ENCODE data around the gene KLKB1.
A peak's percentile ranks its signal among the peaks of the same experiment; 100 is the strongest.

Gene KLKB1

DNA sequence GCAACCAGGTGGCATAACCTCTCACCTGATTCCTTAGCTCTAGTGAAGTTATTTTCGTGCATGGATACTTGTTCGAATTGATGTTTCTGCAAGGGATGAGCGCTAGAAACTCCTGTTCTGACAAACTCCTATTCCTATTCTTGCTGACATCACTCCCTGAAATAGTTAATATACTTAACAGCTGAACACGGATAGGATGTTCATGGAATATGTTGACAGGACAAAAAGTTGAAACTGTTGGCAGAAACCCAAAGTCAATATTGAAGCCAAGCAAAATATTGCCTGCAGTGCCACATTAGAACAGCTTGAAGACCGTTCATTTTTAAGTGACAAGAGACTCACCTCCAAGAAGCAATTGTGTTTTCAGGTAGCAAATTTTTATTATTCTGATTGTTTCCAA is at the start of gene KLKB1:
Gene KLKB1, plus strand, starts transcription at position 287 of the 400 bp plus-strand sequence. CDS start 689 bp downstream, outside the sequence.
- DNase-seq (ENCODE audit: low spot score): peak; percentile 24

DNA sequence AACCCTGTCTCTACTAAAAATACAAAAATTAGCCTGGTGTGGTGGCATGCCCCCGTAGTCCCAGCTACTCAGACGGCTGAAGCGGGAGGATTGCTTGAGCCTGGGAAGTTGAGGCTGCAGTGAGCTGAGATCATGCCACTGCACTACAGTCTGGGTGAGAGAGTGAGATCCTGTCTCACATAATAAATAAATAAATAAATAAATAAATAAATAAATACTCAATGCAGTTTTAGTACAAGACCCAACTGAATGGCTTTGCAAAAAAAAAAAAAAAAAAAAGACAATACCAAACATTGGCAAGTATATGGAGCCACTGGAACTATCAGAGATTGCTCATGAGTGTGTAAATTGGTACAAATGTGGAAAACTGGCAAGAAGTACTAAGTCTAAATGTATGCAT is 39.2 kb upstream of the KLKB1 start:
- DNase-seq (ENCODE audit: low spot score): no peak

DNA sequence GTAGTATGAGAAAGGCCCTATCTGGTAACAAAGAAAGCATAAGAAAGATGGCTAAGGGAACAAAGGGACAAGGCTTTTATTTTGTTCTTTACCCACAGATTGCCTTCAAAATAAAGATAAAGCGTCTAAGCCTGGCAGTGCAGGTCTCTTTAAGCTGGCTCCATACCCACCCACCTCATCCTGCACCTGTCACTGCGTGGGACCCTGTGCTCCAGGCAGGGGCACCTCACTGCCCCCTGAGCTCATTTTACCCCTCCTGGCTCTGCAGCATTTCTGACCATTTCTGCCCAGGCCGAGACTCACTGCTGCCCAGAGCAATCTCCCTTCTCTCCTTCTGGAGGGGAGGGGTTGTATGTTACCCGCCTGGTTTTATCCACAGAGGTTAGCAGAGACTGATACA is 37.7 kb upstream of the KLKB1 start:
- no peak for DNase-seq (ENCODE audit: low spot score)

DNA sequence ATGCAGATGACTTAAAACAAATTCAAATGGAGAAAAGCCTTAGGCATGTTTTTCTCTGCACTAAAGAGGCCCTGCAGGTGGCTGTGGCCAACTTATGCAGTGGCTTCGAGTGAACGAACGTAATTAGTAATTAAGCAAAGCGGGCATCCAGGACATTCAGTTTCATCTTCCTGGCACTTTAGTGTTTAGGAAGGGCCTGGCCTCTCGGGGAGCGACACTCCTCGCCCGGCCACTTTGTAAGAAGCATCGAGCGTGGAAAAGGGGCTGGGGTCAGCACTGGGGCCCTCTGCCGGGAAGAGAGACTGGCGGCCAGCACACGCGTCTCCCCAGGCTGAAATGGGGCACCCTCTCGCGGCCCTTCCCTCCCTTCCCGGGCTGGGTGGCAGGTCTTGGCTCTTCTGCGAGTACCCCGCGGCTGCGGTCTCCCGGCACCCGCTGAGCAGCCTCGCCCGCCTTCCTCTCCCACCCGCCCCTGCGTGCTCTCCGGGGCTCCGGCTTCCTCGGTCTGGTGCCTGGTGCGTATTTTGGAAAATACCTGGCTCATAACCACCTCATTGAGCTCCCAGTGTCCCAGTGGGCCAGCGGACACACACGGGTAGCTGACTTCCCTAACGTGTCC is 36.6 kb upstream of the KLKB1 start:
- peak; percentile 23 for DNase-seq (ENCODE audit: low spot score)

DNA sequence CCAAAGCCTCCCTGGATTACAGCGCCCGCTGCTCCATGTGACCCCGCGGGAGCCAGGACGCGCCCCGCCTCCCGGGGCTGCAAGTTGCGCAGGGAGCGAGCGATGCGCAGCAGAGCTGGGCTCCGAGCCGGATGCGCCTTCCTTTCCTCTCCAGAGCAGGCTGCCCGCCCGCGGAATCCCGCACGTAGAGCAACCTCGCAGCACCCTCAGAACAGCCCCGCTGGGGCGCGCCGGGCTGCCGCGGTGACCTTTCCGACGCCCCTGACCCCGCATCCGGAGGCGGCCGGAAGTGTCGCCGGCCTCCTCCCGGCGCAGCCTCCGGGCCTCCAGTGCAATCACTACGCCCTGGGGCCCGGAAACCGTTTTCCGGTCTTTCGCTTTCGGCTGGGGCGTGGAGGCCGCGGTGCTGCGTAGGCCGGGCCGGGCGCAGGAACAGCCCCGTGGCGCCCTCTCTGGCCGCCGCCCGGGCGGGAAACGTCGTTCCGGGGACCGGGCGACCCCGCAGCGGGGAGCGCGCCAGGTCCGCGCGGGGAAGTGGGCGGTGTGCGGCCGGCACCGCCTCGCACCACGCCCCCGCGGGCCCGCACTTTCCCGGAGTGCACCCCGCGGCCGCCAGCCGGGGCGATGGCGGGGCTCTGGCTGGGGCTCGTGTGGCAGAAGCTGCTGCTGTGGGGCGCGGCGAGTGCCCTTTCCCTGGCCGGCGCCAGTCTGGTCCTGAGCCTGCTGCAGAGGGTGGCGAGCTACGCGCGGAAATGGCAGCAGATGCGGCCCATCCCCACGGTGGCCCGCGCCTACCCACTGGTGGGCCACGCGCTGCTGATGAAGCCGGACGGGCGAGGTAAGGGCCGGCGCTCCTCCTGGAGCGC is 35.9 kb upstream of the KLKB1 start, which contains the start of gene CYP4V2:
Gene CYP4V2, plus strand, starts transcription at position 368 of the 866 bp plus-strand sequence. Its CDS starts 257 bp downstream, at position 625.
- peak; percentile 87 for DNase-seq (ENCODE audit: low spot score)

DNA sequence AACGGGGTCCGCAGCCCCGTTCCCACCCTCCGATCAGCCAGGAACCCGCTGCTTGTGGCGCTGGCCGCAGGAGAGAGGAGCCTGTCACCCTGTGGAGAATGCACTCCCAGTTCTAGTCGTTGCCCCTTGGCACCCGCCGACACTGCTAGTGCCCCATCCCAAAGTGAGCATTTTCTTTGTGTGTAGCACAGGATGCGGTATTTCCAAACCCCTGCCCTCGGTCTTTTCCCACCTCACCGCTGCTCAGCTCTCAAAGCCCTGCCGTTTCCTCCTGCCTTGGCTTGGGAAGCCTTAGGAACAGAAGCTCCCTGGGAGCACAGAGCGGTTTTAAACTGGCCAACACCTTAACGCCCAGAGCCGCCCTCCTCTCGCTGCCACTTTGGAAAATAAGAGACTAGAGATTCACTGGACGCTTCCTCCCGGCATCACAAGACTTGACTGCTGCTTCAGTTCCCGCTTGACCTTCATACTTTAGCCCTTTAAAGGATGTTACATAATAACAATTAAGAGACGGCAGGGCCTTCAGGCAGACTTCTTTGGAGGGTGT is 35.2 kb upstream of the KLKB1 start:
- peak; percentile 55 for DNase-seq (ENCODE audit: low spot score)

DNA sequence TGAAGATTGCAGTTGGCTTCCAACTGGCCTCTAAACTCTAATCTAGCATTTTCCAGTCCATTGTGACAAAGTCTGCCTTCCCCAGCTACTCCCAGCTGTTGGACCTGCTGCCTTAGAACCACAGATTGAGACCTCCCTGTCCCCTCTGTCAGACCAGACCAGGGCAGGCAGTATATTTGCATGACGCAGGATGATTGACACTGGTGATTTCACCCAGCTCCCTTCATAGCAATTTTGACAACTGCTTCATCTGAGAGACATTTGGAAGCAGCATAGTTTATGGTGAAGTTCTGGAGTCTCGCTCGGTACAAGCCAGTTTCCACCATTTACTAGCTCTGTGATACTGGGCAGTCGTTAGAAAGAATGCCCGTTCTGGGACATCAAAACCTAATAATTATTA is 33.5 kb upstream of the KLKB1 start:
- DNase-seq (ENCODE audit: low spot score): no peak

GRCh38 chr4:186196063-186196462 is 31.2 kb upstream of the KLKB1 start:
- DNase-seq (ENCODE audit: low spot score): no peak

- DNase-seq (ENCODE audit: low spot score): no peak
Measured at GRCh38 chr4:186200516-186200915, 26.8 kb upstream of the KLKB1 start.

DNA sequence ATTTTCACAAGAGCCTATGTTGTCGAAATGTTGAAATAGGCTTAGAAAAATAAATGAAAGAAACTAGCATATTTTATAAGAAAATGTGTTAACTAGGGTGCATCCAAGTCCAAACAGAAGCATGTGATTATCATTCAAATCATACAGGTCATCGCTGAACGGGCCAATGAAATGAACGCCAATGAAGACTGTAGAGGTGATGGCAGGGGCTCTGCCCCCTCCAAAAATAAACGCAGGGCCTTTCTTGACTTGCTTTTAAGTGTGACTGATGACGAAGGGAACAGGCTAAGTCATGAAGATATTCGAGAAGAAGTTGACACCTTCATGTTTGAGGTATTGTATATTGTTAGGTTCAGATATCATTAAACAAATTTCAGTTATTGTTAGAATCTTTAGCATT is 26.3 kb upstream of the KLKB1 start:
- DNase-seq (ENCODE audit: low spot score): no peak

- DNase-seq (ENCODE audit: low spot score): peak; percentile 61
Measured at GRCh38 chr4:186201535-186202230, 25.6 kb upstream of the KLKB1 start.

GRCh38 chr4:186202490-186203140 is 24.7 kb upstream of the KLKB1 start:
- DNase-seq (ENCODE audit: low spot score): no peak

GRCh38 chr4:186203406-186203805 is 23.9 kb upstream of the KLKB1 start:
- DNase-seq (ENCODE audit: low spot score): no peak

DNA sequence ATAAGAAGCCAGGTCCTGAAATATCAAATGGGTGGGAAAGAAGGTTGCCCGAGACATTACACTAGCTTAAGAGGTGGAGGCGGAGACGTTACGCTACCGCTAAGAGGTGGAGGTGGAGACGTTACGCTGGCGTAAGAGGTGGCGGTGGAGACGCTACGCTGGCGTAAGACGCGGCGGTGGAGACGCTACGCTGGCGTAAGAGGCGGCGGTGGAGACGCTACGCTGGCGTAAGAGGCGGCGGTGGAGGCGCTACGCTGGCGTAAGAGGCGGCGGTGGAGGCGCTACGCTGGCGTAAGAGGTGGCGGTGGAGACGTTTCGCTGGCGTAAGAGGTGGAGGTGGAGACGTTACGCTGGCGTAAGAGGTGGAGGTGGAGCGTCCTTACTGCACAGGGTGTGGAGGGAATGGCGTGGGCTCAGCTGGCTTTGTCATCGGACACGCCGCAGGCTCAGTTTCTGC is 23.2 kb upstream of the KLKB1 start:
- no peak for DNase-seq (ENCODE audit: low spot score)

DNA sequence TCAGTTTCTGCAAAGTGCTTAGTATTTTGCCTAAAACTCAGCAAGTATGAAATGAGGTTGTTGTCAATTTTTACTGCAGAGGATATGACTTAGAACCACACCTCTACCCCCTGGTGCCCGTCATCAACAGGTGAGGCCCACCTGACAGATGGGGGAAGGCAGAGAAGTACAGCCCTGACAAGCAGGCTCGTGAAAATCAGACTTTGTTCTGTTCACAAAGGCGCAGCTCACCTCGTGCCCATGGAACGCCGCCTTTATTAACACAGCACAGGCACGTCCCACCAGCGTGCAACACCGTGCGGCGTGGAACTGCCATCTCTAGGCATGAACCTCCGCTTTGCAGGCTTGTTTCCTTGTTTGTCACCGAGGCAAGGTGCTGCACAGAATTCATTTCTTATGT is 22.6 kb upstream of the KLKB1 start:
- no peak for DNase-seq (ENCODE audit: low spot score)

DNA sequence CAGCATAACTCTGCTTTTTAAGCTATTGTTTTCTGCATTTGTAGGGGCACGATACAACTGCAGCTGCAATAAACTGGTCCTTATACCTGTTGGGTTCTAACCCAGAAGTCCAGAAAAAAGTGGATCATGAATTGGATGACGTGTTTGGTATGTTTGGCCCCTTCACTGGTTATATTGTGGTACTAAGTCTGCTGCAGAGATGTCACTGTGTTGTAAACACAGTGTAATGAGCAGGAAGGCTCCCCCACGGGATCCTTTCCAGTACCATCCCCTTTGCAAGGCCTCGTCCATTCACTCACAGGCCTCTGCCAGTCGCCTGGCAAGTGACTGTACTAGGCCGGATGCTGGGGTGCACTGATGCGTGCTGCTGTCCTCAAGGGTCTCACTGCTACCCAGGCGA is 22.2 kb upstream of the KLKB1 start:
- DNase-seq (ENCODE audit: low spot score): peak; percentile 30

DNA sequence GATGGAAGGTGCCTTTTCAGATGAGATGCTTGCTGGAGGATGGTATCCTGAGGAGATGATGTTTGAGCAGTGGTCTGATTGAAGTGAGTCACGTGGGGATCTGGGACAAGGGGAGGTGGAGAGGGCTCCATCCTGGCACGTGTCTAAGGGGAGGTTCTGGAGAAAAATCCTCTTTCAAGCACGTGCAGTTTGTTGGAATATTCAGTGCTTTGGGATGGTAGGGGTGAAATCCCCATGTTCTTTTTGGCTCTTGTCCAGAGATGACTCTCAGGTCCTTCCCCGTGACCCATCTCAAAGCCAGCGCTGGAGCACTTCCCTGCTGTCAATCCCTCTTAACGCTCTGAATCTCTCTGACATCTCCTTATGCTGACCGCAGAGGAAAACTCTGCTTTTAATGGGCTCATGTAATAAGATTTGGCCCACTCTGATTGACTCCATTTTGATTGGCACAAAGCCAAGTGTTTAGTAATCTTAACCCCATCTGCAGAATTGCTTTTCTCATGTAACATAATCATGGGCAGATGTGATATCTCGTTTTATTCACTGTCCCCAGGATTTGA is 10.8 kb upstream of the KLKB1 start:
- no peak for DNase-seq (ENCODE audit: low spot score)

- DNase-seq (ENCODE audit: low spot score): no peak
Measured at GRCh38 chr4:186217733-186218293, 9.5 kb upstream of the KLKB1 start.

- no peak for DNase-seq (ENCODE audit: low spot score)
Measured at GRCh38 chr4:186221624-186222023, 5.7 kb upstream of the KLKB1 start.

GRCh38 chr4:186225848-186226247 is 1.5 kb upstream of the KLKB1 start:
- DNase-seq (ENCODE audit: low spot score): no peak

GRCh38 chr4:186226521-186227189 is 652 bp upstream of the KLKB1 start:
- DNase-seq (ENCODE audit: low spot score): no peak

Measured in kidney tubule cell (primary cell).